DMS53 (cell line): ENCODE measurements around the gene ASTN2.

Source experiments
- DNase-seq: peaks from one replicate; lab custom pipeline; 2025; lab: John Stamatoyannopoulos, UW

The ASTN2 gene

DNA sequence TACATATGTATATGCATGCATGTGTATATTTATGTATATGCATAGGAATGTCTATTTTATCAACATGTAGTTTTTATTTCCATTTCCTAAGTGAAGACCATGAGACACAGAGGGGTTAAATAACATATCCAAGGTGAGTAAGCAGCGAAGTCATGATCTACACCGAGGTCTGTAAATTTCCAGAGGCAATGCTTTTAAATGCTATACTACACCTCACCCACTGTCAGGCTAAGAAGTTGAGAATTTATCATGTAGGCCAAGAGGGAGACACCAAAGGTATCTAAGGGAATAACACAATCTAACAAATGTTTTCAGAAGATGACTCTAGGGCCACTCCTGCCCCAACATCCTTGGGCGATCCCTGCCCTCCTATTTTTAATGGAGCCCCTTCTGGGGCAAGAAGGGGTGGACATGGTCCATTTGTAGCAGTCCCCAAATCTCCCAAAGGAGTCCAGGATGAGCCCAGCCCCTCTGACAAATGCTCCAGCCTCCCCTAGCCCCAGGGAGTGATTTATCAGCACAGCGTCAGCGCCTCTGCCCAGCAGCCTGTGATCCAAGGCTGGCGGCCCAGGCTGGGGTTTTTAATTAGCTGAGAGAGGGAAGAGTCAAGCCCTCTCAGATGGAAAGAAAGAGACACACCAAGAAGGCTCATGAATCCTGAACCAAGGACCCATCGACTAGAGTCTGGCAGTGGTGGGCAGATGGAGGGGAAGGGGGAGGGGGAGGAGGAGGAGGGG, 339.9 kb downstream of the ASTN2 start:
- no peak for DNase-seq

DNA sequence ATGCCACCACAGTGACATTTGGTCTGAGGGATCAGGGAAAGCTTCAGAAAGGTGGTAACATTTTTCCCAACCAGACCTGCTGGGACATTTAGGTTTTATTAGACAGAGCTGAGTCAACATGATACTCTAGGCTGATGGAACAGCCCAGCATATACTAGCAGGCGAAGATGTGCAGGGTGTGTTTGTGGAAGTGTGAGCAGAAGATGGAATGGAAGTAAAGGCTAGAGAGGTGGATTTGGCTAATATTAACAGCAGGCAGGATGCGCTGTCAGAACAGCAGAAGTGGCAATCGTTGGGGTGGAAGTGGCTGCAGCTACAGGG, 340.6 kb downstream of the ASTN2 start:
- no peak for DNase-seq

DNA sequence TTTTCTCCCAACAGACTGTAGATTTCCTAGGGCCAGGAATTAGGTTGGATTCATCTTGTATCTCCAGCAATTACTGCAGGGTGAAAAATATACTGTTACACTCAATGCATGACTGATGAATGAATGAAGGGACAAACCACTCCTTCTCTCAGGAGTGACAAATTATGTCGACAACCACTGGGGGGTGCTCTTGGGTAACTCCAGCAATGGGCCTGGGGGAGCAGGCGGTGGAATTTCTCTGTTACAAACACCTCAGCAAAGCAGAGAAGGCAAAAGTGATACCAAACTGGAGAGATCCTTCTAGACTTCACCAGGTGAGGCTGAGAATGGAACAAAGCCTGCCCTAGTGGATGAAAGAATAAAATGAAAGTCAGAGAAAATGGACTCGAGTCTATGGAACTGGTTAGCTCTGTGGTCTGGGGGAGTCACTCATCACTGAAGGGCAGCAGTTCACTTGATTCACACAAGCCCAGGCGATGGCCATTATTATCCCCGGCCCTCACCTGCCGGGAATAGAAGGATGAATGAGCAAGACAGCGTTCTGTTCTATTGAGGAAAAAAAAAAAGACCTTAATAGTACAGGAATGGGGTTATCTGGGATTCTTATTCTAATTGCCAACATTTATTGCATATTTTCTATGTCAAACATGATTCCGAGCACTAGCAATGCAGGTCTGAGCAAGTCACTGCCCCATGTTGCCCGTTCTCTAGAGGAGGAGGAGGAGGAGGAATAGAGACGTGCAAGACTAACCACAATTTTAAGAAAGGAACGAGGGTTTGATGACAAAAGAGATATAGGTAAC, 341.1 kb downstream of the ASTN2 start:
- peak; percentile 74 for DNase-seq

DNA sequence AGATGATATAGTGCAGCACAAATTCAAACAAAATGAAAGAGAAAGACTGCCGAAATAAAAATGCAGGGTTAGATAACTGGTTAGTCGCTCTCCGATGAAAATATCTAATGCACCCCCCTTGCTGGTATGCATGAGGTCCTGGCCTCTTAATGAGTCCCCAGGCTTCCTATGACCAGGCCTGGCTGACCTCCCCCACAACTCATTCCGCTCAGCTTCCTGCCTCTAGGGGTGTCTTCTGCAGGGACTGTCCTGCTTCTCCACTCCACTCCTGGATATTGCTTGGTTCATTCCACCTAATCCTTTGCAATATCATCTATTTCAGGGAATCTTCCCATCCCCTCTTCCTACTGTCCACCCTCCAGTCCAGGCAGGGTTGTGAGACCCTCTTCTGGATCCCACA, 341.8 kb downstream of the ASTN2 start:
- no peak for DNase-seq

- no peak for DNase-seq
Measured at GRCh38 chr9:117072216-117072615, 342.6 kb downstream of the ASTN2 start.

DNA sequence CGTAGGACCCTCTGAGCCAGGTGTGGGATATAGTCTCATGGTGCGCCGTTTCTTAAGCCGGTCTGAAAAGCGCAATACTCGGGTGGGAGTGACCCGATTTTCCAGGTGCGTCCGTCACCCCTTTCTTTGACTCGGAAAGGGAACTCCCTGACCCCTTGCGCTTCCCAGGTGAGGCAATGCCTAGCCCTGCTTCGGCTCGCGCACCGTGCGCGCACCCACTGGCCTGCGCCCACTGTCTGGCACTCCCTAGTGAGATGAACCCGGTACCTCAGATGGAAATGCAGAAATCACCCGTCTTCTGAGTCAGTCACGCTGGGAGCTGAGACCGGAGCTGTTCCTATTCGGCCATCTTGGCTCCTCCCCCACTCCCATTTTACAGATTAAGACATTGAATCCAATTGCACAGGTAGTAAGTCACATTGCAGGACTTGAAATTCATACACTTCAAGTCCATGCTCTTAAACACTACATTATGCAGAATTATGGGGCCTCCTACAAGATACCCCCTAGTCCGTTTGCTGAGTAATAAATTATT, 343.1 kb downstream of the ASTN2 start:
- peak; percentile 42 for DNase-seq

- no peak for DNase-seq
Measured at GRCh38 chr9:117063721-117064471, 351.0 kb downstream of the ASTN2 start.

- no peak for DNase-seq
Measured at GRCh38 chr9:117060963-117061362, 353.9 kb downstream of the ASTN2 start.

- DNase-seq: no peak
Measured at GRCh38 chr9:117050007-117050406, 364.9 kb downstream of the ASTN2 start.

DNA sequence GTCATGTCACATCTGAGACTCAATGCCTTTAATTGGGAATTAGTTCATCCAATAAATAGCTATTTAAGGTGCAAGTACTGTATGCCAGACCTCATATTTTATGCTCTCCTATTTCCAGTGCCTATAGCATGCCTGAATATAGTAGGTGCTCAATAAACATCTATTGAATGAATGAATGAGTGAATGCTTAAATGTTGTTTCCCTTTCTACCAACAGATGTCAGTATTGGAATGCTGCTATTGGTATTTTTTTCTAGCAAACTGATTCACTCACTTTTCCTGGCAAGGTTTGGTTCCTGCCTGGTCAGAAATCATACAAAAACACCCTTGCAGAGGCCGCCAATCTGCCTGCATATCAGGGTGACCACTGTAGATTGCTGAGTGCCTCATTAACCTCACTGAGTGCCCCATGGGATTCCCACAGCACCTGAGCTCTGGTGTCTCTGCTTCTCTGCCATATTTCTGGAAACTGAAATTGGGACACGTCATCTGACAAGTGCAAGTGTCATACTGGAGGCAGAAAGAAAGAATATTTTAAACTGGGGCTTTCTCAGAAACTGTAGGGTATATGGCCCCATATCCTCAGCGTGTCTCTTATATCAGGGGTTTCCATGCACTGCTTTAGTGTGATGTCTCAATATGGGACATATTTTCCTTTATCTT, 368.1 kb downstream of the ASTN2 start:
- no peak for DNase-seq

- no peak for DNase-seq
Measured at GRCh38 chr9:117044241-117044640, 370.6 kb downstream of the ASTN2 start.

- no peak for DNase-seq
Measured at GRCh38 chr9:117043159-117043558, 371.7 kb downstream of the ASTN2 start.

GRCh38 chr9:117035546-117035945, 379.3 kb downstream of the ASTN2 start:
- no peak for DNase-seq

- peak; percentile 23 for DNase-seq
Measured at GRCh38 chr9:117034866-117035265, 380.0 kb downstream of the ASTN2 start.

- no peak for DNase-seq
Measured at GRCh38 chr9:117030254-117030768, 384.5 kb downstream of the ASTN2 start.

DNA sequence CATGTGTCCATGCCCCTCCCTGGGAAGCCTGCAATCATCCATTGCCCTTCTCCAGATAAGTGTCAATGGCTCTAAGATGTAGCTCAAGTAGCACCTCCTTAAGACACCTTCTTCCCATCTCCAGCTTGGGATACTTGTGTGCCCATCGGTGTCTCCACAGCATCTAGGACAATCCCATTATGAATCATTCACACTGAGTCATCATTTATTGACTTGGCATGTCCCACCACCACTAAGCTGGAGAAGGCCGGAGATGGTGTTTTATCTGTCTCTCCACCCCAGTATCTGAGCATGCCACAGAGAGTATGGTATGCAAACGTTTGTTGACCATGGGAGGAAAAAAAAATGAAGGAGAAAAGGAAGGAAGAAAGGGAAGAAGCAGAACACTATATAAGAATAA, 385.5 kb downstream of the ASTN2 start:
- no peak for DNase-seq

- DNase-seq: no peak
Measured at GRCh38 chr9:117028103-117028858, 386.6 kb downstream of the ASTN2 start.

- no peak for DNase-seq
Measured at GRCh38 chr9:117021906-117022305, 393.0 kb downstream of the ASTN2 start.

- DNase-seq: no peak
Measured at GRCh38 chr9:117018966-117019617, 395.8 kb downstream of the ASTN2 start.

DNA sequence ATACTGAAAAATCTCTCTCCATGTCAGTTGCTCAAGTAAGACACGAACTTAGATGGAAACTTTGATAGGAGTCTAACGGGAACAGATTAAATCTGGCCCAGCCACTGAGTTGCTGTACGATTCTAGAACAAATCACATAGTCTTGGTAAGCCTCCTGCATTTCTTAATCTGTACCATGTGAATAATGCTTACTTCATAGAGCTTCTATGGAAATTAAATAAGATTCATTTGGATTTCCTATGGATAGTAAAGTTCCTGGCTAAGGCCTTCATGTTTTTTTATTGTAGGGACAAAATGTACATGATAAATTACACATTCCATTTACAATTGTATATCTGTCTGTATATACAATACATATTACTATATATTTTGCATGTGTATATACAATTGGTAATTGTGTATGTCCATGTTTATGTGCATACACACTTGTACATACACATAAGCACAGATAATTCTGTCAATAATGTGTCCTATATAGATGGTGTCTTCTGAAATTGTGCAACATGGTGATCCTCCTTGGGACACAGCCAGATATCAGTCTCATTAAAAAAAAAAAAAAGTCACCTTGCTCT, 397.4 kb downstream of the ASTN2 start:
- no peak for DNase-seq
